Neural progenitor cell (in vitro differentiated cells): ENCODE data around the gene NCK1. TPM values are rescaled to one million over a fixed set of nuclear protein-coding genes. Genes with fewer than 3 reads are reported as not detected.
"Not testable (repeated sequence)": the region's sequence is repeated elsewhere in the genome, so short reads cannot be mapped to it uniquely, and the experiment has no call there.

ENCODE experiments used
- DNase-seq: peaks from one replicate; pipeline ENCODE4 v3.0.0-alpha.2; 2016; ENCODE audit warnings: low spot score
- H2AFZ ChIP-seq: fragments of 200-600 bp; sonication (generic); replicated peaks from 2 replicates; pipeline ENCODE4 v1.6.1; 2016; ENCODE audit warnings: antibody characterized with exemption
- H3F3A ChIP-seq: fragments of 200-600 bp; sonication (generic); 2 replicates; pipeline ENCODE4 v1.6.1; 2016; ENCODE audit warnings: antibody characterized with exemption, low read depth
- H3K27ac ChIP-seq: fragments of 200-600 bp; sonication (generic); 2 replicates; pipeline ENCODE4 v1.5.1; 2016; ENCODE audit warnings: mild to moderate bottlenecking
- H3K27me3 ChIP-seq: fragments of 200-600 bp; sonication (generic); 2 replicates; pipeline ENCODE4 v1.6.1; 2016; ENCODE audit warnings: mild to moderate bottlenecking, moderate library complexity
- H3K36me3 ChIP-seq: fragments of 200-600 bp; sonication (generic); 2 replicates; pipeline ENCODE4 v1.5.1; 2016
- H3K4me1 ChIP-seq: fragments of 200-600 bp; sonication (generic); 2 replicates; pipeline ENCODE4 v1.6.1; 2016; ENCODE audit warnings: mixed run types
- H3K4me2 ChIP-seq: fragments of 200-600 bp; sonication (generic); 2 replicates; pipeline ENCODE4 v1.6.1; 2016
- H3K4me3 ChIP-seq: fragments of 200-600 bp; sonication (generic); 2 replicates; pipeline ENCODE4 v1.5.1; 2016
- H3K79me2 ChIP-seq: fragments of 200-600 bp; sonication (generic); 2 replicates; pipeline ENCODE4 v1.6.1; 2016; ENCODE audit warnings: low read depth
- H3K9ac ChIP-seq: fragments of 200-600 bp; sonication (generic); 2 replicates; pipeline ENCODE4 v1.6.1; 2016
- H3K9me3 ChIP-seq: fragments of 200-600 bp; sonication (generic); 2 replicates; pipeline ENCODE4 v1.5.1; 2016; ENCODE audit warnings: low read depth
- H4K20me1 ChIP-seq: fragments of 200-600 bp; sonication (generic); 2 replicates; pipeline ENCODE4 v1.6.1; 2016; ENCODE audit warnings: low read depth
- H3K27ac Mint-ChIP-seq: 3 replicates; pipeline ENCODE4 v1.8.0; 2021; ENCODE audit warnings: mixed read lengths
- H3K27me3 Mint-ChIP-seq: 2 replicates; pipeline ENCODE4 v1.8.0; 2022; ENCODE audit warnings: low read depth, mild to moderate bottlenecking, inconsistent platforms, moderate library complexity, mixed read lengths; ENCODE audit not compliant: insufficient read depth
- H3K36me3 Mint-ChIP-seq: 3 replicates; pipeline ENCODE4 v1.8.0; 2021; ENCODE audit warnings: mixed read lengths
- H3K4me1 Mint-ChIP-seq: 3 replicates; pipeline ENCODE4 v1.8.0; 2021; ENCODE audit warnings: mixed read lengths
- H3K4me3 Mint-ChIP-seq: 3 replicates; pipeline ENCODE4 v1.8.0; 2021; ENCODE audit warnings: mild to moderate bottlenecking, moderate library complexity, mixed read lengths
- H3K9me3 Mint-ChIP-seq: 3 replicates; pipeline ENCODE4 v1.8.0; 2020; ENCODE audit warnings: mixed read lengths
- EZH2 ChIP-seq: fragments of 200-600 bp; sonication (generic); IDR thresholded peaks from 2 replicates; pipeline ENCODE4 v1.6.1; 2017; ENCODE audit warnings: antibody characterized with exemption, mild to moderate bottlenecking, moderate library complexity
- EZH2phosphoT487 ChIP-seq: fragments of 200-600 bp; sonication (generic); IDR thresholded peaks from 2 replicates; pipeline ENCODE4 v1.6.1; 2017; ENCODE audit warnings: antibody characterized with exemption
- total RNA-seq: library from RNA; depleted of rRNA; stranded (reverse); fragments of >200 nt; gene quantifications from 2 replicates; pipeline ENCODE4 v1.2.3, GENCODE V29; 2015; ENCODE audit warnings: low replicate concordance
- TF ChIP-seq, protein P1 (sequence below): fragments of 200-600 bp; sonication (generic); IDR thresholded peaks from 2 replicates; pipeline ENCODE4 v1.5.1; 2017; ENCODE audit warnings: antibody characterized with exemption, mild to moderate bottlenecking

Gene NCK1
- total RNA-seq, 1 donor from 2014 or later = 46.5 TPM

DNA sequence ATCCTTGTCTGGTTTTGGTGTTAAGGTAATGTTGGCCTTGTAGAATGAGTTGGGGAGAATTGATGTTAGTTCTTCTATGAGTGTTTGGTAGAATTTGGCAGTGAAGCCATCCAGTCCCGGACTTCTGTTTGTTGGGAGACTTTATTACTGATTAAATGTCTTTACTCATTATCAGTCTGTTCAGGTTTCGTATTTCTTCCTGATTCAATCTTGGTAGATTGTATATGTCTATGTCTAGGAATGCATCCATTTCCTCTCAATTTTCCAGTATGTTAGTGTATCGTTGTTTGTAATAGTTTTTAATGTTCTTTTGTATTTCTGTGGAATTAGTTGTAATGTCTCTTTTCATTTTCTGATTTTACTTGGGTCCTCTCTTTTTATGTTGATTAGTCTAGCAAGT is 39.4 kb downstream of the NCK1 start:
- no peaks in the 10 kb centered on the region for H3K27me3 Mint-ChIP-seq
- H3K27me3 ChIP-seq = no peaks in the 10 kb centered on the region
- no peak overlapping the region for H3K4me3 Mint-ChIP-seq
- H3K36me3 Mint-ChIP-seq = peaks cover 59% of the 10 kb centered on the region
- peaks cover 19% of the 10 kb centered on the region for H3K4me1 ChIP-seq
- no peak overlapping the region for H3K9ac ChIP-seq
- H3K4me2 ChIP-seq = peak overlapping the region; percentile 3
- peaks cover 6% of the 10 kb centered on the region for H4K20me1 ChIP-seq
- TF ChIP-seq EZH2 = no peak
- no peak for TF ChIP-seq EZH2phosphoT487
- TF ChIP-seq, protein P1, sequence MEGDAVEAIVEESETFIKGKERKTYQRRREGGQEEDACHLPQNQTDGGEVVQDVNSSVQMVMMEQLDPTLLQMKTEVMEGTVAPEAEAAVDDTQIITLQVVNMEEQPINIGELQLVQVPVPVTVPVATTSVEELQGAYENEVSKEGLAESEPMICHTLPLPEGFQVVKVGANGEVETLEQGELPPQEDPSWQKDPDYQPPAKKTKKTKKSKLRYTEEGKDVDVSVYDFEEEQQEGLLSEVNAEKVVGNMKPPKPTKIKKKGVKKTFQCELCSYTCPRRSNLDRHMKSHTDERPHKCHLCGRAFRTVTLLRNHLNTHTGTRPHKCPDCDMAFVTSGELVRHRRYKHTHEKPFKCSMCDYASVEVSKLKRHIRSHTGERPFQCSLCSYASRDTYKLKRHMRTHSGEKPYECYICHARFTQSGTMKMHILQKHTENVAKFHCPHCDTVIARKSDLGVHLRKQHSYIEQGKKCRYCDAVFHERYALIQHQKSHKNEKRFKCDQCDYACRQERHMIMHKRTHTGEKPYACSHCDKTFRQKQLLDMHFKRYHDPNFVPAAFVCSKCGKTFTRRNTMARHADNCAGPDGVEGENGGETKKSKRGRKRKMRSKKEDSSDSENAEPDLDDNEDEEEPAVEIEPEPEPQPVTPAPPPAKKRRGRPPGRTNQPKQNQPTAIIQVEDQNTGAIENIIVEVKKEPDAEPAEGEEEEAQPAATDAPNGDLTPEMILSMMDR = no peak
- H3K79me2 ChIP-seq = peaks cover 94% of the 10 kb centered on the region
- no peak overlapping the region for H3K27ac Mint-ChIP-seq
- peaks cover 9% of the 10 kb centered on the region for H3F3A ChIP-seq
- DNase-seq = no peak
- no peaks in the 10 kb centered on the region for H3K4me1 Mint-ChIP-seq
- no peak overlapping the region for H3K4me3 ChIP-seq
- no peaks in the 10 kb centered on the region for H3K9me3 ChIP-seq
- H2AFZ ChIP-seq = no peak overlapping the region
- H3K9me3 Mint-ChIP-seq = peaks cover 72% of the 10 kb centered on the region
- H3K36me3 ChIP-seq = peaks cover 8% of the 10 kb centered on the region
- H3K27ac ChIP-seq = no peak overlapping the region

DNA sequence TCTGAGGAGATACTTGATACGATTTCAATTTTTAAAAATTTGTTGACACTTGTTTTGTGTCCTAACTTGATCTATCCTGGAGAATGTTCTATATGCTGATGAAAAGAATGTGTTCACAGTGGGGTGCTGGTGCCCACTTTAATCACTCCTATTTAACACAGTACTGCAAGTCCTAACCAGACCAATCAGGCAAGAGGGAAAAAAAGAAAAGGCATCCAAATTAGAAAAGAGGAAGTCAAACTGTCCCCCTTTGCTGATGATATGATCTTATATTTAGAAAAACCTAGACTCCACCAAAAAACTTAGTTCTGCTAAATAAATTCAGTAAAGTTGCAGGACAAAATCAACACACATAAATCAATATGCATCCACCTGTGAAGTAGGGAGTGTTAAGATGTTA is 40.5 kb downstream of the NCK1 start:
- H3K27ac ChIP-seq, H3K4me3 ChIP-seq, H3K27me3 Mint-ChIP-seq, H3K4me1 Mint-ChIP-seq, H3K9ac ChIP-seq, H3K27ac Mint-ChIP-seq, H3F3A ChIP-seq, H2AFZ ChIP-seq, DNase-seq, H3K4me3 Mint-ChIP-seq, H3K27me3 ChIP-seq, H3K36me3 ChIP-seq, H3K9me3 ChIP-seq: not testable (repeated sequence)
- Histone ChIP-seq H4K20me1 (peaks cover 17% of the 10 kb centered on the region), H3K4me1 (peaks cover 19% of the 10 kb centered on the region), H3K79me2 (peaks cover 94% of the 10 kb centered on the region), H3K4me2 (peak overlapping the region; percentile 32)
- H3K36me3 Mint-ChIP-seq = peaks cover 61% of the 10 kb centered on the region
- peaks cover 77% of the 10 kb centered on the region for H3K9me3 Mint-ChIP-seq

DNA sequence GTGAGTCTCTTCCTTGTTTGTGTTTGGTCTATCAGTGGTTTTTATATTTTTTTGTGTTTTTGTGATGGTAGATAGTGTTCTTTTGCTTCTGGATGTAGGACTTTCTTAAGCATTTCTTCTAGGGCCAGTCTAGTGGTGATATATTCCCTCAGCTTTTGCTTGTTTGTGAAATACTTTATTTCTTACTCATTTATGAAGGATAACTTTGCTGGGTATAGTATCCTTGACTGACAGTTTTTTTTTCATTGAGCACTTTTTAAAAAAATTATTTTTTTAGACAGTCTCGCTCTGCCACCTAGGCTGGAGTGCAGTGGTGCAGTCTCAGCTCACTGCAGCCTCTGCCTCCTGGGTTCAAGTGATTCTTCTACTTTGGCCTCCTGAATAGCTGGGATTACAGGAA is 41.9 kb downstream of the NCK1 start:
- H3K4me1 Mint-ChIP-seq = no peaks in the 10 kb centered on the region

DNA sequence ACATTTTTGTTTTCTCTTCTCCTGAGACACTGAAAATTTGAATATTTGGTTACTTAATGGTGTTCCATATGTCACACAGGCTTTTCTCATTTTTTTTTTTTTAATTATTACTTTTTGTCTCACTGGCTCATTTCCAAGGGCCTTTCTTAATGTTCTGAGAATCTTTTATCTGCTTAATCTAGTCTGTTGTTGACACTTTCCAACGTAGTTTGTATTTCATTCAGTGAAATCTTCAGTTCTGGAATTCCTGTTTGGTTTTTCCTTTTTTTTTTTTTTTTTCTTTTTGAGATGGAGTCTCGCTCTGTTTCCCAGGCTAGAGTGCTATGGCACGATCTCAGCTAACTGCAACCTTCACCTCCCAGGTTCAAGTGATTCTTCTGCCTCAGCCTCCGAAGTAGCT is 42.7 kb downstream of the NCK1 start:
- H3K27me3 ChIP-seq = no peaks in the 10 kb centered on the region
- H3K4me2 ChIP-seq = no peak overlapping the region
- no peaks in the 10 kb centered on the region for H3K4me1 Mint-ChIP-seq
- H3K9ac ChIP-seq = no peak overlapping the region
- peaks cover 57% of the 10 kb centered on the region for H3K36me3 Mint-ChIP-seq
- peaks cover 6% of the 10 kb centered on the region for H3K36me3 ChIP-seq
- H3K4me3 ChIP-seq = no peak overlapping the region
- TF ChIP-seq, protein P1 = no peak
- TF ChIP-seq EZH2phosphoT487 (no peak), EZH2 (no peak)
- H3K9me3 Mint-ChIP-seq = peaks cover 83% of the 10 kb centered on the region
- no peak overlapping the region for H2AFZ ChIP-seq
- no peak for DNase-seq
- peaks cover 3% of the 10 kb centered on the region for H3F3A ChIP-seq
- no peak overlapping the region for H3K27ac Mint-ChIP-seq
- H3K4me3 Mint-ChIP-seq = no peak overlapping the region
- no peaks in the 10 kb centered on the region for H3K9me3 ChIP-seq
- H3K79me2 ChIP-seq = peaks cover 100% of the 10 kb centered on the region
- H3K4me1 ChIP-seq = peaks cover 19% of the 10 kb centered on the region
- H3K27ac ChIP-seq = no peak overlapping the region
- peaks cover 22% of the 10 kb centered on the region for H4K20me1 ChIP-seq
- no peaks in the 10 kb centered on the region for H3K27me3 Mint-ChIP-seq

More for the DNA sequence above, 41.9 kb downstream of the NCK1 start:
- H3K27ac ChIP-seq = no peak overlapping the region
- H3K4me3 ChIP-seq = no peak overlapping the region
- peaks cover 21% of the 10 kb centered on the region for H4K20me1 ChIP-seq
- no peak overlapping the region for H2AFZ ChIP-seq
- Mint-ChIP-seq H3K9me3 (peaks cover 82% of the 10 kb centered on the region), H3K27ac (no peak overlapping the region), H3K36me3 (peaks cover 62% of the 10 kb centered on the region), H3K4me3 (no peak overlapping the region), H3K27me3 (no peaks in the 10 kb centered on the region)
- no peak overlapping the region for H3K4me2 ChIP-seq
- DNase-seq = no peak
- peaks cover 96% of the 10 kb centered on the region for H3K79me2 ChIP-seq
- no peaks in the 10 kb centered on the region for H3K27me3 ChIP-seq
- no peaks in the 10 kb centered on the region for H3K9me3 ChIP-seq
- H3K4me1 ChIP-seq = peaks cover 19% of the 10 kb centered on the region
- no peak overlapping the region for H3K9ac ChIP-seq
- TF ChIP-seq EZH2 = no peak
- TF ChIP-seq, protein P1 = no peak
- no peak for TF ChIP-seq EZH2phosphoT487
- H3K36me3 ChIP-seq = peaks cover 8% of the 10 kb centered on the region
- peaks cover 9% of the 10 kb centered on the region for H3F3A ChIP-seq
